ENCODE measurements around the gene GALT. TPM values are rescaled to one million over a fixed set of nuclear protein-coding genes. Genes with fewer than 3 reads are reported as not detected.
A peak's percentile ranks its signal among the peaks of the same experiment; 100 is the strongest.

Gene GALT
- total RNA-seq, 6 experiments from 2014 or later: 20.5 to 27.4 (median 22.0) TPM

DNA sequence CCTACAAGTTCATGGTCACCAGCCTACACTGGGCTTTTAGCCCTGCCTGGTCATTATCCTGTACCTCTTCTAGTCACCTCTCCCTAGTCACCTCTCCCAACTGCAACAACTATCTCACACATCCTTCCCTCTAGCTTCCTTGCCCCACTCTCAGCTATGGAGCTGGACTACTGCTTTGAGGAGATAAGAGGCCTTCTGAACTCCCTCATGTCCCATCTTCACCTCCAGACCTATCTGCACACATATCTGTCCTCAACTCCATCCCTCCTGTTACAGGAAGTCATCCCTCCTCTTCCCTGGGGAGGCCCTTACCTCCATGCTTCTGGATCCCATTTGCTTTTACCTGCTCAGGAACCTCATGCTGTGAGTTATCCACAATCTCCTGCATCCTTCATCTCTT, 40.3 kb upstream of the GALT start:
- peaks cover 2% of the 10 kb centered on the region for H3K4me1 Mint-ChIP-seq (ENCODE audit: low read depth)
- H3K9me3 Mint-ChIP-seq: no peaks in the 10 kb centered on the region
- H3K27ac Mint-ChIP-seq: no peak overlapping the region
- TF ChIP-seq, protein P1, sequence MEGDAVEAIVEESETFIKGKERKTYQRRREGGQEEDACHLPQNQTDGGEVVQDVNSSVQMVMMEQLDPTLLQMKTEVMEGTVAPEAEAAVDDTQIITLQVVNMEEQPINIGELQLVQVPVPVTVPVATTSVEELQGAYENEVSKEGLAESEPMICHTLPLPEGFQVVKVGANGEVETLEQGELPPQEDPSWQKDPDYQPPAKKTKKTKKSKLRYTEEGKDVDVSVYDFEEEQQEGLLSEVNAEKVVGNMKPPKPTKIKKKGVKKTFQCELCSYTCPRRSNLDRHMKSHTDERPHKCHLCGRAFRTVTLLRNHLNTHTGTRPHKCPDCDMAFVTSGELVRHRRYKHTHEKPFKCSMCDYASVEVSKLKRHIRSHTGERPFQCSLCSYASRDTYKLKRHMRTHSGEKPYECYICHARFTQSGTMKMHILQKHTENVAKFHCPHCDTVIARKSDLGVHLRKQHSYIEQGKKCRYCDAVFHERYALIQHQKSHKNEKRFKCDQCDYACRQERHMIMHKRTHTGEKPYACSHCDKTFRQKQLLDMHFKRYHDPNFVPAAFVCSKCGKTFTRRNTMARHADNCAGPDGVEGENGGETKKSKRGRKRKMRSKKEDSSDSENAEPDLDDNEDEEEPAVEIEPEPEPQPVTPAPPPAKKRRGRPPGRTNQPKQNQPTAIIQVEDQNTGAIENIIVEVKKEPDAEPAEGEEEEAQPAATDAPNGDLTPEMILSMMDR (IDR thresholded peaks at IDR 0.05): no peak
- no peak for DNase-seq
- peaks cover 6% of the 10 kb centered on the region for H3K27me3 Mint-ChIP-seq (ENCODE audit: insufficient read depth)
- H3K36me3 Mint-ChIP-seq (ENCODE audit: low read depth): no peaks in the 10 kb centered on the region
- no peak overlapping the region for H3K4me3 Mint-ChIP-seq

- H3K36me3 Mint-ChIP-seq (ENCODE audit: low read depth): no peaks in the 10 kb centered on the region
- no peaks in the 10 kb centered on the region for H3K9me3 Mint-ChIP-seq
- H3K4me3 Mint-ChIP-seq: no peak overlapping the region
- peaks cover 6% of the 10 kb centered on the region for H3K27me3 Mint-ChIP-seq (ENCODE audit: insufficient read depth)
- DNase-seq: no peak
- no peak overlapping the region for H3K27ac Mint-ChIP-seq
- peaks cover 6% of the 10 kb centered on the region for H3K4me1 Mint-ChIP-seq (ENCODE audit: low read depth)
- TF ChIP-seq, protein P1 (IDR thresholded peaks at IDR 0.05): no peak
These were observed 39.6 kb upstream of the GALT start for GRCh38 chr9:34606905-34607304.

DNA sequence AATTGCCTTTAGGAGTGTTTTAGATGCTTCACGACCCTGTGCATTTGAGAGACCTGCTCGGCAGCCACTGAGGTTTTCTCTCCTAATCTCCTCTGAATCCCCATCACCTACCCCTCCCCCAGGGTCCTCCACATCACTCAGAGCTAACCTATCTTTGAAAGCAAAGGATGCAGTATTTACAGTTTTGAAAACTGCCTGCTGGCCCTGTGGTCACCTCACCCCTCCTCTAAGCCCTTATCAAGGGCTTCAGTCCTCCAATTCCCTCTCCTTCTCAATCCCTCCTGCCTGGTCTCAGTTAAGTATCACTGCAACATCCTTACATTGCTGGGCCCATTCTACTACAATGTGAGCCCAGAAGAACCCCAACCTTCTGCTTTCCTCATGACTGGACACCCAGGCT, 39.1 kb upstream of the GALT start:
- Mint-ChIP-seq H3K4me3 (no peak overlapping the region), H3K36me3 (ENCODE audit: low read depth) (no peaks in the 10 kb centered on the region), H3K27ac (no peak overlapping the region), H3K4me1 (ENCODE audit: low read depth) (peaks cover 9% of the 10 kb centered on the region), H3K27me3 (ENCODE audit: insufficient read depth) (peaks cover 4% of the 10 kb centered on the region), H3K9me3 (no peaks in the 10 kb centered on the region)
- TF ChIP-seq, protein P1 (IDR thresholded peaks at IDR 0.05): no peak
- DNase-seq: no peak

DNA sequence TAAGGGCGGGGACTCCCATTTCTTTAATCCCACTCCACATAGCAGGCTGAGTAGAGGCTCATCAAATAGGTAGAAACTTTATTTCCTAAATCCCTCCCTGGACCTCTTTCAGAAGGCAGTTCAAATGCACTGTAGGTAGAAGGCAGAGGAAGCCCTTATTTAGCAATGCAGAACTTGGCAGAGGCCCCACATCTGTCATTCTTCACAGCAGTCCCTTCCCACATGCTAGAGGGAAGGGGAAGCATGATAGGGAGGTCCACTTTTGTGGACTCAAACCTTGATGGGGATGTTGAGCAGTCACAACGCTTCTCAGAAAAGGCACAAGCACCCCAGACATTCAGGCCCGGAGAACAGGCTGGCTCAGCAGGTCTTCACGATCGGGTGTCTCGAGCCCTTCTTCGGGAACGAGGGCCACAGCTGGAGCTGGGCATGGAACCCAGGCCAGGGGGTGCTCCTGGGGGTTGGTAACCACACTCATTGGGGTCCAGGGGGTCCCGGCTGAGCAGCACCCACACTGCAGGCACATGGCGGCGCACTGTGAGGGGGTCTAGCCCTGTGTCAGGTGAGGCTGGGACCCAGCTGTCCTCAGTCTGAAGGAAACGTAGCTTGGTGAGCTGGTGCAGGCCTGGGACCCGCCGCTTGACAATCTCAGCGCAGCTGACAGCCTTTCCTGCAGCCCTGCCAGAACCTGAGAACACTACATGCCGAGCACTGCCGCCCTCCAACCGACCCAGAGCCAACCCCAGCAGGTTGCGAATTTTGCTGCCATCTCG, 35.9 kb upstream of the GALT start:
- TF ChIP-seq, protein P1 (IDR thresholded peaks at IDR 0.05): no peak
- DNase-seq: no peak
- no peak overlapping the region for H3K27ac Mint-ChIP-seq
- no peaks in the 10 kb centered on the region for H3K9me3 Mint-ChIP-seq
- H3K4me3 Mint-ChIP-seq: peak overlapping the region; percentile 93
- peaks cover 18% of the 10 kb centered on the region for H3K4me1 Mint-ChIP-seq (ENCODE audit: low read depth)
- no peaks in the 10 kb centered on the region for H3K36me3 Mint-ChIP-seq (ENCODE audit: low read depth)
- H3K27me3 Mint-ChIP-seq (ENCODE audit: insufficient read depth): no peaks in the 10 kb centered on the region

- peak overlapping the region; percentile 84 for H3K27ac Mint-ChIP-seq
- TF ChIP-seq, protein P1 (IDR thresholded peaks at IDR 0.05): no peak
- peaks cover 18% of the 10 kb centered on the region for H3K4me1 Mint-ChIP-seq (ENCODE audit: low read depth)
These were observed 35.1 kb upstream of the GALT start for GRCh38 chr9:34611251-34611810.

More at GRCh38 chr9:34611251-34611810, 35.1 kb upstream of the GALT start:
- H3K9me3 Mint-ChIP-seq: no peaks in the 10 kb centered on the region
- H3K4me3 Mint-ChIP-seq: peak overlapping the region; percentile 93
- peaks cover 3% of the 10 kb centered on the region; the same call in 1 of the 2 replicates for H3K36me3 Mint-ChIP-seq (ENCODE audit: low read depth)
- no peaks in the 10 kb centered on the region for H3K27me3 Mint-ChIP-seq (ENCODE audit: insufficient read depth)
- no peak for DNase-seq

Measured in HFFc6 (cell line).